Measurements from ENCODE around the gene FAM13A. TPM values are rescaled to one million over a fixed set of nuclear protein-coding genes. Genes with fewer than 3 reads are reported as not detected.

The FAM13A gene
- total and polyA plus RNA-seq, 2 of the 4 experiments (the other 2 are of a cell fraction) = 13.1 to 22.0 TPM

- H2AFZ ChIP-seq (replicated peaks; ENCODE audit: low read length, poor library complexity) = no peak overlapping the region
- H4K20me1 ChIP-seq (ENCODE audit: insufficient read depth, low read length) = no peaks in the 10 kb centered on the region
- no peak overlapping the region for H4K8ac ChIP-seq (ENCODE audit: low read depth in 2 of 2, low read length in 2 of 2)
- intact Hi-C loops (cut with micrococcal nuclease) (no loop called here), in situ Hi-C loops (cut with MboI; ENCODE audit: low sequenced_read_pairs) (no loop called here), dilution Hi-C loops (cut with HindIII; ENCODE audit: low sequenced_read_pairs, unreplicated experiment) (no loop called here)
- no peak overlapping the region for H2AK5ac ChIP-seq (ENCODE audit: low read depth, low read length)
- peaks cover 0 to 3% of the 10 kb centered on the region in 2 experiments; a peak in 1 of 4 replicates for H3K79me1 ChIP-seq (ENCODE audit: low read depth in 1 of 2, low read length in 2 of 2)
- no peak overlapping the region for H3K18ac ChIP-seq (ENCODE audit: low read depth, low read length)
- H3K27me3 ChIP-seq (ENCODE audit: control insufficient read depth, insufficient read depth, low read length) = no peaks in the 10 kb centered on the region
- no peak overlapping the region for H4K91ac ChIP-seq (ENCODE audit: insufficient read depth, low read depth, low read length)
- H3K4me2 ChIP-seq (ENCODE audit: low read depth, low read length) = no peak overlapping the region
- CTCF ChIA-PET = no interaction called here
- no peak overlapping the region for H3K23ac ChIP-seq (ENCODE audit: low read depth, low read length)
- no peak overlapping the region for H2BK20ac ChIP-seq (ENCODE audit: low read depth, low read length)
- no peak overlapping the region for H3K56ac ChIP-seq (ENCODE audit: extremely low read depth, insufficient read depth, low read length)
- ATAC-seq (ENCODE audit: low read depth) = no peak
- H2AK9ac ChIP-seq (replicated peaks; ENCODE audit: low read depth, low read length, poor library complexity) = no peak overlapping the region
- no peak overlapping the region for H3K14ac ChIP-seq (replicated peaks; ENCODE audit: low read depth, low read length)
- no peak overlapping the region for H4K5ac ChIP-seq (ENCODE audit: low read depth, low read length)
- no peak for TF ChIP-seq CTCF (conservative IDR thresholded peaks at IDR 0.05; ENCODE audit: low read depth, low read length)
- no peak for TF ChIP-seq BHLHE40 (IDR thresholded peaks at IDR 0.05; ENCODE audit: low read depth, low read length)
- TF ChIP-seq SMC3 (IDR thresholded peaks at IDR 0.05; ENCODE audit: low read depth, low read length) = no peak
- TF ChIP-seq POLR2A (IDR thresholded peaks at IDR 0.05; ENCODE audit: low read depth, low read length) = no peak
- TF ChIP-seq MAZ (IDR thresholded peaks at IDR 0.05; ENCODE audit: borderline replicate concordance, low read depth, low read length) = no peak
- POLR2A ChIA-PET (ENCODE audit: unreplicated experiment) = no interaction called here
- H3K36me3 ChIP-seq (ENCODE audit: control insufficient read depth, insufficient read depth, low read length) = no peaks in the 10 kb centered on the region; the same call in 1 of the 2 replicates
- no peak overlapping the region for H2BK5ac ChIP-seq (ENCODE audit: low read depth, low read length, poor library complexity, severe bottlenecking)
- H3K4ac ChIP-seq (ENCODE audit: low read depth, low read length) = no peak overlapping the region
- no peak for DNase-seq
- no peak overlapping the region for H3K27ac ChIP-seq (ENCODE audit: insufficient read depth, low read length)
- BruUV-seq (replicated peaks) = no TSS peak
- H3K9ac ChIP-seq (ENCODE audit: low read depth, low read length) = no peak overlapping the region
- WGBS, 2 experiments (ENCODE audit: extremely low coverage in 2 of 2, insufficient read length in 1 of 2) = no CpG with 5 or more reads among the region's 4 CpGs
- H3K4me1 ChIP-seq (ENCODE audit: control insufficient read depth, insufficient read depth, low read length) = no peaks in the 10 kb centered on the region
- H2BK120ac ChIP-seq (ENCODE audit: low read depth, low read length) = no peak overlapping the region
- no peaks in the 10 kb centered on the region for H3K9me3 ChIP-seq (ENCODE audit: control insufficient read depth, insufficient read depth, low read length)
- peaks cover 3% of the 10 kb centered on the region; the same call in 1 of the 2 replicates for H3K9me1 ChIP-seq (ENCODE audit: insufficient read depth, low read length)
- no peak overlapping the region for H2BK15ac ChIP-seq (ENCODE audit: low read depth, low read length)
- H3K4me3 ChIP-seq (ENCODE audit: insufficient read depth, low read depth, low read length) = no peak overlapping the region
These were observed 27.4 kb downstream of the FAM13A start for GRCh38 chr4:89029591-89029990.

All from IMR-90 (cell line).